ENCODE results near the gene PLEKHG4B.

DNA sequence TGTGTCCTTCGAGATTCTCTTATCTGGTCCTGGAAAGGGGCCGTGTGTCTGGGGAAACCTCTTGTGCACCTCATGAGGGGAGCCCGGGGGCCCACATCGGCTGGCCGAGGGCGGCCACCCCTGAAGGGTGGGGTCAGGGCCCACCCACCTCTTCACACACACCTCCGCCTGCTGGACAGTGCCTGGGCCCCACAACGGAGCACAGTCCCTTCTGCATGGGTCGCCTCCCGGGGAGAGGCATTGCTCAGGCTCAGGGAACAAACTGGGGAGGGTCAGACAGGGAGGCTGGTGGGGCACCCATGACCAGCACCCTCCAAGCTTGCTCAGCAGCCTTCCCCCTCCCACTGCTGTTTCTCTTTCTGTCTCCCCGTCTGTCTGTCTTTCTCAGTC lies 98.0 kb downstream of the PLEKHG4B start:
- TF ChIP-seq RFX5 (IDR thresholded peaks at IDR 0.05; ENCODE audit: borderline replicate concordance, low read depth, low read length) = no peak
- no peak for TF ChIP-seq CHD2 (IDR thresholded peaks at IDR 0.05; ENCODE audit: low read length)
- TF ChIP-seq HDAC2 (IDR thresholded peaks at IDR 0.05; ENCODE audit: borderline replicate concordance in 1 of 2, low read depth in 2 of 2, low read length in 2 of 2) = no peak
